ENCODE data around the gene USP19. TPM values are rescaled to one million over a fixed set of nuclear protein-coding genes. Genes with fewer than 3 reads are reported as not detected.
A peak's percentile ranks its signal among the peaks of the same experiment; 100 is the strongest.

Gene USP19
- polyA plus RNA-seq, 6 donors from 2014 or later: 19.6 to 36.0 (median 23.6) TPM

DNA sequence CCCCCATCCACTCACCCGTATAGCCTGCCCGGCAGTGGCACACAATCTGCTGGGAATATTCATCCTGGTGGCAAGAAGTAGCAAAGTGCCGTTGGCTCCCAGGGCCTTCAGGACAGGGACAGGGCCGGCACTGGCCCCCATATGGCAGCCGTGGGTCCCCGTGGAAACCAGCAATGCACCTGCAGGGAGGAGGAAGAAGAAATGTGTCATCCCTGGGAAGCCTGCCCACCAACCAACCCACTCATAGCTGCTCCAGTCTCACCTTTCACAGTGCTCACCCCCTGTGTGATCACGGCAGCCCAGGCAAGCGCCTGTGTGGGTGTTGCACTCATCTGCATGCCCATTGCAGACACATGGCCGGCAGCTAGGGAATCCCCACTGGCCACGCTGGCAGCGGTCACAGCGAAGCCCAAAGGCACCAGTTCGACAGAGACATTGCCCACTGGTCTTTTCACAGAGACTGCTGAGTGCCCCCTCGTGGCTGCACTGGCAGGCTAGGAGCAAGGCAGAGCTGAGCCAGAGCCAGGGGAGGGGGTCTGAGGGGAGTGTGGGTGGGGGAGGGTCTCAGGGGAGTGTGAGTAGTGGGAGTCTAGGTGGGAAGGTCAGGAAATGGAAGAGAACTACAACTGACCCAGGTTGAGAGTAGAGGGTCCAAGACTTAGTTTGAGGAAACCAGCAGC, 4.5 kb upstream of the USP19 start:
- Mint-ChIP-seq H3K4me3 (no peak overlapping the region), H3K27me3 (peaks cover 0 to 6% (median 0%) of the 10 kb centered on the region in 3 donors), H3K36me3 (no peaks in the 10 kb centered on the region), H3K4me1 (peaks cover under 1 to 6% (median 3%) of the 10 kb centered on the region in 3 donors), H3K27ac (peak overlapping the region in 1 of 6 donors; percentile 8), H3K9me3 (no peaks in the 10 kb centered on the region)
- DNase-seq (no peak), ATAC-seq (ENCODE audit: low read depth in 2 of 2) (no peak)

- no peak for DNase-seq
- no peaks in the 10 kb centered on the region for H3K9me3 Mint-ChIP-seq
- H3K27ac Mint-ChIP-seq: no peak overlapping the region
- peaks cover 7 to 14% (median 12%) of the 10 kb centered on the region in 3 donors for H3K4me1 Mint-ChIP-seq
- no peaks in the 10 kb centered on the region for H3K36me3 Mint-ChIP-seq
- H3K27me3 Mint-ChIP-seq: peaks cover 0 to 2% (median 0%) of the 10 kb centered on the region in 3 donors
- ATAC-seq (ENCODE audit: low read depth in 2 of 2): no peak
- peak overlapping the region in 1 of 8 donors; percentile 18 for H3K4me3 Mint-ChIP-seq
These were observed 3.6 kb upstream of the USP19 start for GRCh38 chr3:49124203-49124602.

DNA sequence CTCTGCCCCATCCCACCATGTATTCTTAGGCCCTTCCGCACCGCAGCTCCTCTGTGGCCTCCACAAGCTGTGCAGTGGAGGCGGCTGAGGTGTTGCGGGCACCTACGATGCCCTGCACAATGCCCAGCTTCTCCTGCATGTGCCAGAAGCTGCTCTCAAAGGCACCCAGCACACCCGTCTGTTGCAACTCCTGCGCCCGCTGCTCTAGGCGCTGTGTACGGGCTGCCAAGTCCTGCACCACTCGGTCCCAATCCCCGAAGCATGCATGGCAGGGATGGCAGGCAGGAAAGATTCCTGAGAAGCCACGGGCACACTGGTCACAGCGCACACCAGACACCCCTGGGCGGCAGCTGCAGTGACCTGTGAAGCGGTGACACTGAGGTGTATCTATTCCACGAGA, 3.1 kb upstream of the USP19 start:
- no peak for DNase-seq
- Mint-ChIP-seq H3K4me1 (peaks cover 11 to 19% (median 16%) of the 10 kb centered on the region in 3 donors), H3K9me3 (no peaks in the 10 kb centered on the region), H3K27ac (no peak overlapping the region), H3K27me3 (no peaks in the 10 kb centered on the region), H3K36me3 (no peaks in the 10 kb centered on the region), H3K4me3 (peak overlapping the region in 1 of 8 donors; percentile 89)
- ATAC-seq (ENCODE audit: low read depth in 2 of 2): no peak

- DNase-seq (no peak), ATAC-seq (ENCODE audit: low read depth in 2 of 2) (no peak)
- Mint-ChIP-seq H3K9me3 (no peaks in the 10 kb centered on the region), H3K4me1 (peaks cover 11 to 20% (median 16%) of the 10 kb centered on the region in 3 donors), H3K27ac (peak overlapping the region in 1 of 6 donors; percentile 53), H3K27me3 (no peaks in the 10 kb centered on the region), H3K36me3 (no peaks in the 10 kb centered on the region), H3K4me3 (peak overlapping the region in 2 of 8 donors; percentile 33 to 89)
These were observed 2.4 kb upstream of the USP19 start for GRCh38 chr3:49122886-49123545.

GRCh38 chr3:49122451-49122850, 1.8 kb upstream of the USP19 start:
- Mint-ChIP-seq H3K4me3 (peak overlapping the region in 4 of 8 donors; percentile 57 to 93 (median 84)), H3K4me1 (peaks cover 11 to 20% (median 16%) of the 10 kb centered on the region in 3 donors), H3K27me3 (no peaks in the 10 kb centered on the region), H3K27ac (peak overlapping the region in 4 of 6 donors; percentile 21 to 86 (median 40)), H3K9me3 (no peaks in the 10 kb centered on the region), H3K36me3 (no peaks in the 10 kb centered on the region)
- no peak for DNase-seq
- no peak for ATAC-seq (ENCODE audit: low read depth in 2 of 2)

DNA sequence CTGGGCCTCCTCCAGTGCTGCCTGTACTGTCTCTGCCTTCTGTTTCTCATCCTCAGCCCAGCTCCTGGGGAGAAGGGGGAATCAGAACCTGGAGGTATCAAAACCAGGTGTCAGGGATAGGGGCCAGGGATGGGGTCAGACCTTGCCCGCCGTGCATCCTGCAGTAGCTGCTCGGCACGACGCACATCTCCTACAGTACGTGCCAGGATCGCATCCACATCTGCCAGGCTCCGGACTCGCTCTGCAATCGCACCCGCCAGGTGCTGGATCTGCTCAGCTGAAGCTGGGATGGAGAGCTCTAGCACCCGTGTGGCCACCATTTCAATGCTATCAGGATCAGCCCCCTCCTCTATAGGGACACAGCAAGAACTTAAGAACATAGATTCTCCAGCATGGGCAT, 1.4 kb upstream of the USP19 start:
- H3K27me3 Mint-ChIP-seq: no peaks in the 10 kb centered on the region
- no peaks in the 10 kb centered on the region for H3K36me3 Mint-ChIP-seq
- peak overlapping the region in 7 of 8 donors; percentile 57 to 93 (median 86) for H3K4me3 Mint-ChIP-seq
- no peak for ATAC-seq (ENCODE audit: low read depth in 2 of 2)
- DNase-seq: no peak
- H3K4me1 Mint-ChIP-seq: peaks cover 11 to 20% (median 16%) of the 10 kb centered on the region in 3 donors
- peak overlapping the region; percentile 44 to 92 (median 82) for H3K27ac Mint-ChIP-seq
- no peaks in the 10 kb centered on the region for H3K9me3 Mint-ChIP-seq

DNA sequence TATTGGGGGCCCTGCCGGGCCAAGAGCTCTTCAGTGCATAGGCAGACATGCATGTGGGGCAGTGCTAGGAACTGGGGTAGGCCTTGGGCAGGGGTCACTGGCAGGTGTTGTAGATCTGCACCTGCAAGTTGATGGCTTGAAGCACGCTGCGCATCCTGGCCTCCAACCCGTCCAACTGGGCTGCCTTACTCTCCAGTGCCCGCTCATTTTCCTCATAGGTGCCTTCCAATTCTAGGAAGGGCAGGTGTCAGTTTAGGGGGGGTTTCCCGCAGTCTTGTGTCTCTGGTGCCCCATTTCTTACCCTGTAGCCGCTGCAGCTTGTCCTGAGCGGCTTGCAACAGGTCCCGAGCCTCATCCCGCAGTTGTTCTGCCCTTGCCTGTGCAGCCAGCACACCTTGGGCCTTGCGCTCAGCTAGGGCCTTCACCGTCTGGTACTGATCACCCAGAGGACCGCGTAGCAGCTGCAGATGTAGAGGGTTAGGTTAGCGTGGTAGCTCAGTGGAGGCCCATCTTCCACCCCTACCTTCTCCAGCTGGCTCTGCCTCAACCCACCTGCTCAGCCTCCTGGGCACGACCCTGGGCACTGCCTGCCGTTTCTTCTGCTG, 611 bp upstream of the USP19 start:
- DNase-seq (no peak), ATAC-seq (ENCODE audit: low read depth in 2 of 2) (no peak)
- Mint-ChIP-seq H3K36me3 (peaks cover 0 to 5% of the 10 kb centered on the region in 2 donors), H3K27me3 (no peaks in the 10 kb centered on the region), H3K4me3 (peak overlapping the region; percentile 79 to 93 (median 88)), H3K9me3 (no peaks in the 10 kb centered on the region), H3K27ac (peak overlapping the region; percentile 85 to 92 (median 88)), H3K4me1 (peaks cover 11 to 20% (median 16%) of the 10 kb centered on the region in 3 donors)

GRCh38 chr3:49120096-49120437, 556 bp downstream of the USP19 start:
- H3K4me3 Mint-ChIP-seq: peak overlapping the region; percentile 79 to 93 (median 88)
- ATAC-seq (ENCODE audit: low read depth in 2 of 2): peak; percentile 19 to 21

DNA sequence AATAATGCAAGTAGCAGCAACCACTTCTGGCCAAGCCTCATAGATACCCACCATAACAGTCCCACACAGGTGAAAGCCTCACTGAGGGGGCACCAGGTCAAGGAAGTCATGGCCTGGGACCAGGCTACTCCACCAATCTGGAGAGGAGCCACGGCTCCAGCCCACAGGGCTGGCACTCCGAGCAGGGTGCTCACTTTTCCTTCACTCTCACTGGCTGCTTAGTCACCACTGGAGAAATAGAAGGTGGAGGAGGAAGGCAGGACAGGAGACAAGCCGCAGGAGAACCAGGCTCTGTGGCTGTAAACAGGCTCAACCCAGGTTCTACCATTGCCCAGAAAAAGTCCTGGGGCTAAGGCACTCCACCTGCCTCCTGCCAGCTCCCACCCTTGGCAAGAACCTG, 1.2 kb downstream of the USP19 start:
- DNase-seq: no peak
- Mint-ChIP-seq H3K27me3 (no peaks in the 10 kb centered on the region), H3K4me1 (peaks cover 11 to 20% (median 16%) of the 10 kb centered on the region in 3 donors), H3K4me3 (peak overlapping the region in 7 of 8 donors; percentile 9 to 93 (median 86)), H3K9me3 (no peaks in the 10 kb centered on the region), H3K27ac (peak overlapping the region in 3 of 6 donors; percentile 86 to 92 (median 88)), H3K36me3 (peaks cover 5 to 17% of the 10 kb centered on the region in 2 donors)
- ATAC-seq (ENCODE audit: low read depth in 2 of 2): no peak

More at GRCh38 chr3:49120096-49120437, 556 bp downstream of the USP19 start:
- H3K4me1 Mint-ChIP-seq: peaks cover 11 to 20% (median 16%) of the 10 kb centered on the region in 3 donors
- H3K27ac Mint-ChIP-seq: peak overlapping the region; percentile 44 to 92 (median 89)
- no peaks in the 10 kb centered on the region for H3K27me3 Mint-ChIP-seq
- peak; percentile 26 for DNase-seq
- H3K9me3 Mint-ChIP-seq: no peaks in the 10 kb centered on the region
- H3K36me3 Mint-ChIP-seq: peaks cover 4 to 17% of the 10 kb centered on the region in 2 donors

DNA sequence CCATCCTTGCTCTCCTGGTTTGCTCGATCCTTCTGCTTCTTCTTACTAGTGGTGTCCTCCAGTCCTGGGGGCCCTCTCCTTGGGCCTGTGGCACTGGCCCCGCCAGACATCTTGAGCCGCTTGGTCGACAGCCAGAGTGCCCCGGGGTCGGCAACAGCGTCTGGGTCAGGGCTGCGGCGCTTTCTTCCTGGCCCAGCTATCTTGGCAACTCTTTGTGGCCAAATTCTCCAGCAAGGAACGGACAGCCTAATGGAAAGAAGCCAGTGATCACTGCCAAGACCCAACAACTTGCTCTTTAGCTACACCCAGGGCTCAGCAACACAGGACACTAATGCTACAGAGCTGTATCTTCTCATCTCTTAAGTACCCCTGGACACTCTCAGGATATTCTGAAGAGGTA, 1.6 kb downstream of the USP19 start:
- ATAC-seq (ENCODE audit: low read depth in 2 of 2): no peak
- no peaks in the 10 kb centered on the region for H3K27me3 Mint-ChIP-seq
- H3K4me1 Mint-ChIP-seq: peaks cover 11 to 20% (median 16%) of the 10 kb centered on the region in 3 donors
- DNase-seq: no peak
- H3K36me3 Mint-ChIP-seq: peaks cover 5 to 17% of the 10 kb centered on the region in 2 donors
- no peaks in the 10 kb centered on the region for H3K9me3 Mint-ChIP-seq
- peak overlapping the region in 1 of 6 donors; percentile 92 for H3K27ac Mint-ChIP-seq
- H3K4me3 Mint-ChIP-seq: peak overlapping the region in 5 of 8 donors; percentile 35 to 93 (median 86)

GRCh38 chr3:49112262-49112661, 8.4 kb downstream of the USP19 start:
- Mint-ChIP-seq H3K27ac (peak overlapping the region in 1 of 6 donors; percentile 47), H3K4me3 (no peak overlapping the region), H3K4me1 (peaks cover 5 to 13% (median 13%) of the 10 kb centered on the region in 3 donors), H3K9me3 (no peaks in the 10 kb centered on the region), H3K27me3 (no peaks in the 10 kb centered on the region), H3K36me3 (peaks cover 9 to 39% of the 10 kb centered on the region in 2 donors)
- ATAC-seq (ENCODE audit: low read depth in 2 of 2): no peak
- DNase-seq: no peak

DNA sequence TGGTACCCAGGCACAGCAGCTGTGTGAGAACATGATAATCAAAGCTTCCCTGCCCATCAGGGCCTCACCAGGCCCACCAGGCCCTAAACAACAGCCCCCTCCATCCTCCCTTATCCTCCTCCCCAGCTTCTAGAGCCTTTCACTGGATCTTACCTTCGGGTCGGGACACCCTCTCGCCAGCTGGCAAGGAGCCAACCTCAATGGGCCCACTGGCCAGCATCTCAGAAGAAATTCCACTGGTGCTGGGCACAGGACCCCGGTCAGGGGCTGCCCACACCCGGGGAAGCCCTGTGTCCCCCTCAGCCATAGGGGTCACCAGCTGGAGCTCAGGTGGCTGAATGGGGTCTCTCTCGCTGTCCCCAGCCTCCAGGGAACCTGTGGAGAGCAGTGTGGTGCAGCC, 9.3 kb downstream of the USP19 start:
- peaks cover 5 to 15% (median 13%) of the 10 kb centered on the region in 3 donors for H3K4me1 Mint-ChIP-seq
- no peaks in the 10 kb centered on the region for H3K9me3 Mint-ChIP-seq
- H3K36me3 Mint-ChIP-seq: peaks cover 9 to 35% of the 10 kb centered on the region in 2 donors
- no peaks in the 10 kb centered on the region for H3K27me3 Mint-ChIP-seq
- no peak overlapping the region for H3K4me3 Mint-ChIP-seq
- no peak overlapping the region for H3K27ac Mint-ChIP-seq
- no peak for DNase-seq
- ATAC-seq (ENCODE audit: low read depth in 2 of 2): no peak

- H3K4me3 Mint-ChIP-seq: no peak overlapping the region
- H3K4me1 Mint-ChIP-seq: peaks cover 6 to 18% (median 14%) of the 10 kb centered on the region in 3 donors
- no peaks in the 10 kb centered on the region for H3K27me3 Mint-ChIP-seq
- H3K27ac Mint-ChIP-seq: no peak overlapping the region
- no peaks in the 10 kb centered on the region for H3K9me3 Mint-ChIP-seq
- H3K36me3 Mint-ChIP-seq: peaks cover 9 to 29% of the 10 kb centered on the region in 2 donors
- ATAC-seq (ENCODE audit: low read depth in 2 of 2) (no peak), DNase-seq (no peak)
These were observed 9.8 kb downstream of the USP19 start for GRCh38 chr3:49110780-49111179.
